ENCODE measurements around the gene PLP1.

Gene PLP1, protein sequence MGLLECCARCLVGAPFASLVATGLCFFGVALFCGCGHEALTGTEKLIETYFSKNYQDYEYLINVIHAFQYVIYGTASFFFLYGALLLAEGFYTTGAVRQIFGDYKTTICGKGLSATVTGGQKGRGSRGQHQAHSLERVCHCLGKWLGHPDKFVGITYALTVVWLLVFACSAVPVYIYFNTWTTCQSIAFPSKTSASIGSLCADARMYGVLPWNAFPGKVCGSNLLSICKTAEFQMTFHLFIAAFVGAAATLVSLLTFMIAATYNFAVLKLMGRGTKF

GRCh38 chrX:103776546-103776945 is at the start of gene PLP1:
PLP1 (plus strand) TSS chrX:103776840; CDS start chrX:103776996, 156 bp downstream.
- H3K9me3 ChIP-seq (ENCODE audit: low read depth, low read length) = no peaks in the 10 kb centered on the region
- no peak within 1 kb of the TSS for H3K4me3 ChIP-seq
- no peak for TF ChIP-seq POLR2AphosphoS5 (IDR thresholded peaks at IDR 0.05; ENCODE audit: borderline replicate concordance, low read depth, low read length)
- TF ChIP-seq FOXP2 (optimal IDR thresholded peaks at IDR 0.05; ENCODE audit: control extremely low read depth, extremely low read length, insufficient read depth) = no peak
- TF ChIP-seq EZH2 (IDR thresholded peaks at IDR 0.05) = no peak
- H3K27ac ChIP-seq = no peak within 1 kb of the TSS
- no peaks in the 10 kb centered on the region for H3K36me3 ChIP-seq (ENCODE audit: insufficient read depth, low read length)
- H3K9ac ChIP-seq (ENCODE audit: insufficient read length) = no peak within 1 kb of the TSS
- no peak for DNase-seq (ENCODE audit: low read depth, low spot score)

DNA sequence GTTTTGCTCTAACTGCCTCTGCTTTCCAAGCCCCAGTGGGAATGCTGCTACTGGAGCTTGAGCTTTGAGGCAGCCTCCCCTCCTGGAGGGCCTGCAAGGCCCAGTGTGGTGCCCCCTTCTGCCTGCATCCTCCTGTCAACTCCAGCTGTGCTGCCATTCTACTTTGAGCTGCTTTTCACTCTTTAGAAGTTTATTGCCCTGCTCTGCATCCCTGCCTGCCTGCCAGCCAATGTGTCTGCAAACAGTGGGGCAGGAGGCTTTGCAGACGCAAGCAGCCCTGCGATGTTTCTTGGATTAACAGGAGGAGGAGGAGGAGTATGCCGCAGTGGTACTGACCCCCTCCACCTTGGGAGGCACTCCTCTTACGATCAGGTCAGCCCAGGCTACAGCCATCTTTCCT is 49.5 kb upstream of the PLP1 start:
- H3K36me3 ChIP-seq (ENCODE audit: insufficient read depth, low read length) = no peaks in the 10 kb centered on the region
- no peak overlapping the region for H3K4me3 ChIP-seq
- no peak overlapping the region for H3K9ac ChIP-seq (ENCODE audit: insufficient read length)
- no peak for DNase-seq (ENCODE audit: low read depth, low spot score)
- H3K9me3 ChIP-seq (ENCODE audit: low read depth, low read length) = no peaks in the 10 kb centered on the region
- no peak for TF ChIP-seq EZH2 (IDR thresholded peaks at IDR 0.05)
- H3K27ac ChIP-seq = no peak overlapping the region

DNA sequence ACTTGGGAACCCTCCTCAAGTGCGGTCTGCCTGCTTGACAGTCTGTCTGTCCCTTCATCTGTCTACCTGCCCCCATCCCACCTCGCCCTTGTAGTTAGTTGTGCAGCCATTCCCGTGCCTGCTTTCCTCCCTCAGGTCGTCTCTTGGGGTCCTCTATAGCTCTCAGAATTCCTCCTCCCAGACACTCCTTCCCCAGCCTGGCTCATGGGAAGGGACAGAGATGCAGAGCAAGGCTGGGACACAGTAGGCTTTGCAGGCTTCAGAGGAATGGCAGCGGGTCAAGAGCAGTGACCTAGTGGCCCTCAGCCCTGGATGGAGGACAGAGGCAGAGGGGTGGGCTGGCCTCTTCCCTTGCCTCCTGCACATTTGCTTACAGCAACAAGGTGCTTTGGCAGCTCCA is 47.6 kb upstream of the PLP1 start:
- DNase-seq (ENCODE audit: low read depth, low spot score) = no peak
- TF ChIP-seq FOXP2 (optimal IDR thresholded peaks at IDR 0.05; ENCODE audit: control extremely low read depth, extremely low read length, insufficient read depth) (no peak), POLR2AphosphoS5 (IDR thresholded peaks at IDR 0.05; ENCODE audit: borderline replicate concordance, low read depth, low read length) (no peak), EZH2 (IDR thresholded peaks at IDR 0.05) (no peak)
- Histone ChIP-seq H3K4me3 (no peak overlapping the region), H3K36me3 (ENCODE audit: insufficient read depth, low read length) (no peaks in the 10 kb centered on the region), H3K9ac (ENCODE audit: insufficient read length) (no peak overlapping the region), H3K27ac (no peak overlapping the region), H3K9me3 (ENCODE audit: low read depth, low read length) (no peaks in the 10 kb centered on the region)

DNA sequence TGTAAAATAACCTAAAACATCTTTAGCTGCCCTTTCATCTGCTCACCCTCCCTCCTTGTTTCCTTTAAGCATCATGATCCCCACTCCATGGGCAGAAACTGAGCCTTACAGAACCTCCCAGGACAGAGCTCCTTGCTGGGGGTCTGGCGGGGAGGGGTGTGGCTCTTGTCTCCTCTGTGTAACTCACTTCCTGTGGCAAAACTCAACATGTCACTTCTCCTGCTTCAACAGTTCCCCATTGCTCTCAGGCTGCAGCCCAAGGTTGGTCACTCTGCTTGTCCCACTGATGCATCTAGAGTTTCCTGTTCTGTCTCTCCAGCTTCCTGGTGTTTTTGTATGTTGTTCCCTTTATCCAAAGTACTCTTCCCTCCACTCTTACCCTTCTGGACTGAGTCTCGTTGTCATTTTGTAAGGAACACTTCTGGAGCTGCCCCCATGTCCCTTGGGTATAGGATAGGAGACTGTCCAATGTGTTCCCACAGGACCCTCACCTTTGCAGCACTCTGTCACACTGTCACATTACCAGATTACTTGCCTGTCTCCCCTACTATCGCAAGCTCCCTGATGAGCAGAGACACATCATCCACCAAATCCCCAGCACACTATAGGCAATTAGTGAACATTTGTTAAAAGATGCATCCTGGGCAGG is 46.4 kb upstream of the PLP1 start:
- H3K4me3 ChIP-seq = no peak overlapping the region
- no peaks in the 10 kb centered on the region for H3K36me3 ChIP-seq (ENCODE audit: insufficient read depth, low read length)
- no peak overlapping the region for H3K27ac ChIP-seq
- TF ChIP-seq FOXP2 (optimal IDR thresholded peaks at IDR 0.05; ENCODE audit: control extremely low read depth, extremely low read length, insufficient read depth) (no peak), POLR2AphosphoS5 (IDR thresholded peaks at IDR 0.05; ENCODE audit: borderline replicate concordance, low read depth, low read length) (no peak), EZH2 (IDR thresholded peaks at IDR 0.05) (no peak)
- H3K9me3 ChIP-seq (ENCODE audit: low read depth, low read length) = no peaks in the 10 kb centered on the region
- no peak overlapping the region for H3K9ac ChIP-seq (ENCODE audit: insufficient read length)
- no peak for DNase-seq (ENCODE audit: low read depth, low spot score)

DNA sequence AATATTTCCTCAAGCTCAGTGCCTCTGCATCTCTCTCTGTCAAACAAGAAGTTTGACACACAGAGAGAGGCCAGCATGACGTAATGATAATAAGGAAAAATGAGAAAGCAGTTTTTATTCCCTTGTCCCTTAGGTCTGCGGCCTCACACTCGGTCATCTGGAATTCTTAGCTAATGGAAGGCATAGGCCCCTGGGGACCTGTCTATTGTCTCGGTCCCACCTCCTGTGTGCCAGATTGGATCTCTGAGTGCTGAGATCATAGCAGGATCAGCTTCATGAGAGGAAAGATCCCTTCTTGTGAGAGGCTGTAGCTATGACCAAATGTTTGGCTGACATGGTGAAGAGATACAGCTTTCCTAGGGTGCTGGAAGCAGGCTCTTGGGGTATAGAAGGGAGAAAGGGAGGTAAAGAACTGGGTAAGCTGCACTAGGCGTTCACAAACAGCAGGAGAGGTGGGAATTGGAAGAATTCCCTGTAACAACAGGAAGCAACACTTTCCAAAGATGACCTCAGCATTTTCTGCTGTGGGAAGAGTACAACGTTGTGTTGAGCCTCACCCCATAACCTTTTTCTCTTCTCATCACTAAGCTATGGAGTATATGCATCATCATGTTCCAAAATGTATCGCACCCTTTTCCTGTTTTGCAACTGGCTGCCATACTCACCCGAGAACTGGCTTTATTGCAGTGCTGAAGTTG is 45.7 kb upstream of the PLP1 start:
- H3K36me3 ChIP-seq (ENCODE audit: insufficient read depth, low read length) = no peaks in the 10 kb centered on the region
- no peak overlapping the region for H3K4me3 ChIP-seq
- DNase-seq (ENCODE audit: low read depth, low spot score) = no peak
- H3K9me3 ChIP-seq (ENCODE audit: low read depth, low read length) = no peaks in the 10 kb centered on the region
- H3K9ac ChIP-seq (ENCODE audit: insufficient read length) = no peak overlapping the region
- no peak for TF ChIP-seq FOXP2 (optimal IDR thresholded peaks at IDR 0.05; ENCODE audit: control extremely low read depth, extremely low read length, insufficient read depth)
- TF ChIP-seq POLR2AphosphoS5 (IDR thresholded peaks at IDR 0.05; ENCODE audit: borderline replicate concordance, low read depth, low read length) = no peak
- TF ChIP-seq EZH2 (IDR thresholded peaks at IDR 0.05) = no peak
- no peak overlapping the region for H3K27ac ChIP-seq

DNA sequence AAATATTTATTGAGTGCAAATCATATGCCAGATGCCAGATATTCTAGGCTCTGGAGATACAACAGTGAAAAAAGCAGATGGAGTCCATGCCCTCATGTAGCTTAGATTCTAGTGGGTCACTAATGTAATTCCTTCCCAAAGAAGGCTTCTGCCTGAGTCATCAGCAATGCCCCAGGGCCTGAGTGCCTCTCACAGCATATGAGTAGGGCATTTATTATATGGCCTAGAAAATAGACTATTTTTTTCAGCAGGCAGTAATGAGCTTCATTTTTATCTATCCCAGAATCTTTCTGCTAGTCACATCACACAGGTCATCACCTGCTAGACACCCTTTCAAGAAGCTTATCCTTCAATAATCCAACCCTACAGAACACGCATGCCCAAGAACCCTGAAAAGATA is 43.6 kb upstream of the PLP1 start:
- Histone ChIP-seq H3K9me3 (ENCODE audit: low read depth, low read length) (no peaks in the 10 kb centered on the region), H3K9ac (ENCODE audit: insufficient read length) (no peak overlapping the region)
- DNase-seq (ENCODE audit: low read depth, low spot score) = no peak

DNA sequence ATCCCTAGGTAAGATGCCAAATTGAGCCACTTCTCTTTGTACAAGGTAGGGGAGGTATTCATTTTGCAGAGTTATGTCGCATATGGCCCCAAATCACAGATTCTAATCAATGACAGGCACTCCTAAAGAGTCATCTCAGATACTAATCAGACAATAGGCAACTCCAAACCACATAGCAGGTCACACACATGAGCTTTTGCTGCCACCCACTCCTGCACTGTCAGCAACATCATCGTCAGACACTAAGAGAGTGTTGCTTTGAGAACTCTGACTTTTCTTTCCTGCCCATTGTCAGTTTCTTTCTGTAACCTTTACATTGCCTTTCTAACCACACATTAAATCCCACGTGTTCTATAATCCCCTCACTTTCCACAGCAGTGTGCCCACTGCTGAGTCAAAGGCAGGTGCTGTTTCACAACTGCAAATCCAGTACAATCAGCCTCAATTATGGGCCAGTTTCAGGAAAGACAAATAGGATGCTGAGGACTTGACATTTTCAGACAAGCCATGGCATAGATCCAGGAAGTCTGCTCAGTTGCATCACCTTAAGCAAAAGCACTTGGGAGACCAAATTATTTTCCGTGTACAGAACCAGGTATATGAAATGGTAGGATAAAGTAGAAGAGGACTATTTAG is 42.4 kb upstream of the PLP1 start:
- H3K9me3 ChIP-seq (ENCODE audit: low read depth, low read length) = no peaks in the 10 kb centered on the region
- TF ChIP-seq FOXP2 (optimal IDR thresholded peaks at IDR 0.05; ENCODE audit: control extremely low read depth, extremely low read length, insufficient read depth) (no peak), EZH2 (IDR thresholded peaks at IDR 0.05) (no peak), POLR2AphosphoS5 (IDR thresholded peaks at IDR 0.05; ENCODE audit: borderline replicate concordance, low read depth, low read length) (no peak)
- no peak overlapping the region for H3K4me3 ChIP-seq
- H3K36me3 ChIP-seq (ENCODE audit: insufficient read depth, low read length) = no peaks in the 10 kb centered on the region
- H3K27ac ChIP-seq = no peak overlapping the region
- no peak overlapping the region for H3K9ac ChIP-seq (ENCODE audit: insufficient read length)
- no peak for DNase-seq (ENCODE audit: low read depth, low spot score)

More for the DNA sequence above, 43.6 kb upstream of the PLP1 start:
- no peaks in the 10 kb centered on the region for H3K36me3 ChIP-seq (ENCODE audit: insufficient read depth, low read length)
- no peak for TF ChIP-seq EZH2 (IDR thresholded peaks at IDR 0.05)
- TF ChIP-seq FOXP2 (optimal IDR thresholded peaks at IDR 0.05; ENCODE audit: control extremely low read depth, extremely low read length, insufficient read depth) = no peak
- TF ChIP-seq POLR2AphosphoS5 (IDR thresholded peaks at IDR 0.05; ENCODE audit: borderline replicate concordance, low read depth, low read length) = no peak
- no peak overlapping the region for H3K27ac ChIP-seq
- H3K4me3 ChIP-seq = no peak overlapping the region

DNA sequence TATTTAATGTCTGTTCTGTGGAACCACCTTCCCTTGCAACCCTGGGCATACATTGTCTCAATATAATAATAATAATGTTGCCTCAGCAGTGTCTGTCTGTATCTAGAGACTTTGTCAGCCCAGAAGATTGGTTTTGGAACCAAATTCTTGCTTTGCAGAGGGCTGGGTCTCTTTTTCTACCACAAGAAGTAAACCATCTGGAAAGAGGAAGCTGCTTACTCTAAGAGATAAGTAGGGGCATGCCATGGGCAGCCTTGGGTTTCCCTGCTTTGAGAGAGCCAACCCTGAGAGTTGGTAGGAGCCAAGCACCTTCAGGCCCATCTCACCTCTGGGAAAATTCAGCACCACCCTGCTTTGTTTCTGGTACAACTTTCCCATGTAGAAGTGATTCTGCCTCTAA is 38.9 kb upstream of the PLP1 start:
- Histone ChIP-seq H3K9ac (ENCODE audit: insufficient read length) (no peak overlapping the region), H3K27ac (no peak overlapping the region), H3K4me3 (no peak overlapping the region), H3K36me3 (ENCODE audit: insufficient read depth, low read length) (no peaks in the 10 kb centered on the region), H3K9me3 (ENCODE audit: low read depth, low read length) (no peaks in the 10 kb centered on the region)
- no peak for DNase-seq (ENCODE audit: low read depth, low spot score)
- TF ChIP-seq EZH2 (IDR thresholded peaks at IDR 0.05) (no peak), FOXP2 (optimal IDR thresholded peaks at IDR 0.05; ENCODE audit: control extremely low read depth, extremely low read length, insufficient read depth) (no peak), POLR2AphosphoS5 (IDR thresholded peaks at IDR 0.05; ENCODE audit: borderline replicate concordance, low read depth, low read length) (no peak)

All from SK-N-MC (cell line).